ENCODE data around the gene DERA.

DNA sequence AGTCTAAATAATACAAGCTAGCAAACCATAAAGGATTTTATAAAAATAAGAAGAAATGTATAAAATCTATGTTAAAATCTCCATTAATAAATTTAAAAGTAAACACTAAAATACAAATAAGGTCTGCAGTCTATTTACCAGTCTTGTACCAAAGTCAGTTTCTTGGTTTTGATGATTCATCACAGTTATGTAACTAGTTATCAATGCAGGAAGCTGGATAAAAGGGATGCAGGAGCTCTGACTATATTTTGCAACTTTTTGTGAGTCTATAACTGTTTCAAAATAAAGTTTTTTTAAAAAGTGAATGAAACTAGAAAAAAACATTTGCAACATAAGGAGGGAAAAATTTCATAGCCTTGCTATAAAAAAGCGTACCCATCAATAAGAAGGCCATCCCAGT is 151.5 kb downstream of the DERA start:
- no peak for TF ChIP-seq POLR2A (IDR thresholded peaks at IDR 0.05)
- TF ChIP-seq, protein P1, sequence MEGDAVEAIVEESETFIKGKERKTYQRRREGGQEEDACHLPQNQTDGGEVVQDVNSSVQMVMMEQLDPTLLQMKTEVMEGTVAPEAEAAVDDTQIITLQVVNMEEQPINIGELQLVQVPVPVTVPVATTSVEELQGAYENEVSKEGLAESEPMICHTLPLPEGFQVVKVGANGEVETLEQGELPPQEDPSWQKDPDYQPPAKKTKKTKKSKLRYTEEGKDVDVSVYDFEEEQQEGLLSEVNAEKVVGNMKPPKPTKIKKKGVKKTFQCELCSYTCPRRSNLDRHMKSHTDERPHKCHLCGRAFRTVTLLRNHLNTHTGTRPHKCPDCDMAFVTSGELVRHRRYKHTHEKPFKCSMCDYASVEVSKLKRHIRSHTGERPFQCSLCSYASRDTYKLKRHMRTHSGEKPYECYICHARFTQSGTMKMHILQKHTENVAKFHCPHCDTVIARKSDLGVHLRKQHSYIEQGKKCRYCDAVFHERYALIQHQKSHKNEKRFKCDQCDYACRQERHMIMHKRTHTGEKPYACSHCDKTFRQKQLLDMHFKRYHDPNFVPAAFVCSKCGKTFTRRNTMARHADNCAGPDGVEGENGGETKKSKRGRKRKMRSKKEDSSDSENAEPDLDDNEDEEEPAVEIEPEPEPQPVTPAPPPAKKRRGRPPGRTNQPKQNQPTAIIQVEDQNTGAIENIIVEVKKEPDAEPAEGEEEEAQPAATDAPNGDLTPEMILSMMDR (IDR thresholded peaks at IDR 0.05): no peak

Data from adrenal gland (tissue), 5 donors.